Hematopoietic multipotent progenitor cell treated with erythropoietin and hydrocortisone succinate and interleukin-3 and kit ligand, for 8 days (in vitro differentiated cells): ENCODE results near the gene RPL29.

Source experiments
- DNase-seq: peaks from one replicate; pipeline ENCODE4 v3.0.0-alpha.2; 2015

RPL29 gene

GRCh38 chr3:51980253-51980652 lies 15.4 kb downstream of the RPL29 start:
- no peak for DNase-seq

GRCh38 chr3:51978143-51978502 lies 17.6 kb downstream of the RPL29 start:
- DNase-seq = no peak

- no peak for DNase-seq
These were observed 18.1 kb downstream of the RPL29 start for GRCh38 chr3:51977446-51978142.

GRCh38 chr3:51975852-51976549 lies 19.7 kb downstream of the RPL29 start:
- DNase-seq = peak; percentile 70

GRCh38 chr3:51974963-51975851 lies 20.5 kb downstream of the RPL29 start, which contains the start of gene ABHD14A:
Gene ABHD14A (plus strand): TSS chr3:51975064. CDS start chr3:51975136, 72 bp downstream.
- peak; percentile 70 for DNase-seq

- DNase-seq = peak; percentile 40
These were observed 21.3 kb downstream of the RPL29 start for GRCh38 chr3:51974277-51974962.

- DNase-seq = no peak
These were observed 24.3 kb downstream of the RPL29 start for GRCh38 chr3:51971350-51971749.

- DNase-seq = no peak
These were observed 24.9 kb downstream of the RPL29 start for GRCh38 chr3:51970606-51971300.

GRCh38 chr3:51969841-51970240 lies 25.9 kb downstream of the RPL29 start:
- DNase-seq = no peak

GRCh38 chr3:51968883-51969678 lies 26.6 kb downstream of the RPL29 start:
- no peak for DNase-seq

GRCh38 chr3:51968170-51968775 lies 27.4 kb downstream of the RPL29 start:
- no peak for DNase-seq

- no peak for DNase-seq
These were observed 28.1 kb downstream of the RPL29 start, which contains the start of gene PCBP4 for GRCh38 chr3:51967384-51968169. Gene PCBP4 (minus strand): TSS chr3:51967454. CDS start chr3:51961240, 6,214 bp downstream.

GRCh38 chr3:51966922-51967383 lies 28.7 kb downstream of the RPL29 start:
- DNase-seq = no peak

GRCh38 chr3:51966486-51966885 lies 29.2 kb downstream of the RPL29 start:
- DNase-seq = no peak

GRCh38 chr3:51966016-51966415 lies 29.7 kb downstream of the RPL29 start:
- no peak for DNase-seq

GRCh38 chr3:51964521-51964920 lies 31.2 kb downstream of the RPL29 start:
- no peak for DNase-seq

GRCh38 chr3:51963951-51964451 lies 31.7 kb downstream of the RPL29 start:
- no peak for DNase-seq

- no peak for DNase-seq
These were observed 32.7 kb downstream of the RPL29 start for GRCh38 chr3:51962854-51963530.
